A673 (cell line): ENCODE data around the gene DKK3. TPM values are rescaled to one million over a fixed set of nuclear protein-coding genes. Genes with fewer than 3 reads are reported as not detected.

ENCODE experiments used
- BruUV-seq: library from RNA; stranded (reverse); fragments of 400-500 nt; replicated peaks from 2 replicates; lab custom pipeline; 2021; lab: Mats Ljungman, UMichigan
- CTCF ChIA-PET: fragments of 300-600 bp; sonication (Branson Sonifier 250); formaldehyde crosslinking; loops from one replicate; lab custom pipeline; 2022; ENCODE audit warnings: antibody characterized with exemption; lab: Charles Lee
- POLR2A ChIA-PET: fragments of 300-600 bp; sonication (Branson Sonifier 250); formaldehyde crosslinking; loops from one replicate; lab custom pipeline; 2022; ENCODE audit warnings: antibody characterized with exemption; ENCODE audit not compliant: low non-redundant PET; lab: Charles Lee
- DNase-seq: peaks from one replicate; pipeline ENCODE4 v3.0.0-alpha.2; 2015; ENCODE audit warnings: low spot score
- H3K27ac ChIP-seq: fragments of 200-600 bp; sonication (generic); 2 replicates; pipeline ENCODE4 v1.5.1; 2016; ENCODE audit warnings: mixed run types, low read depth, mild to moderate bottlenecking, mixed read lengths, antibody characterized with exemption, low read length; ENCODE audit not compliant: poor library complexity, severe bottlenecking
- H3K27me3 ChIP-seq: fragments of 200-600 bp; sonication (generic); replicated peaks from 2 replicates; pipeline ENCODE4 v1.6.1; 2017; ENCODE audit warnings: mixed run types, low read depth, mild to moderate bottlenecking, mixed read lengths, antibody characterized with exemption, low read length; ENCODE audit not compliant: insufficient read depth, poor library complexity
- H3K36me3 ChIP-seq: fragments of 200-600 bp; sonication (generic); 2 replicates; pipeline ENCODE4 v1.6.1; 2016; ENCODE audit warnings: mixed run types, mild to moderate bottlenecking, mixed read lengths, antibody characterized with exemption, low read length; ENCODE audit not compliant: insufficient read depth, poor library complexity, severe bottlenecking
- H3K4me1 ChIP-seq: fragments of 200-600 bp; sonication (generic); 2 replicates; pipeline ENCODE4 v1.6.1; 2017; ENCODE audit warnings: mixed run types, mild to moderate bottlenecking, mixed read lengths, antibody characterized with exemption, low read length; ENCODE audit not compliant: insufficient read depth, poor library complexity, severe bottlenecking
- H3K4me3 ChIP-seq: fragments of 200-600 bp; sonication (generic); 2 replicates; pipeline ENCODE4 v1.5.1; 2016; ENCODE audit warnings: low read depth, mixed run types, mild to moderate bottlenecking, mixed read lengths, low read length; ENCODE audit not compliant: poor library complexity, severe bottlenecking
- H3K9me3 ChIP-seq: fragments of 200-600 bp; sonication (generic); 2 replicates; pipeline ENCODE4 v1.6.1; 2016; ENCODE audit warnings: mixed run types, low read depth, mild to moderate bottlenecking, mixed read lengths, antibody characterized with exemption, low read length; ENCODE audit not compliant: poor library complexity, severe bottlenecking
- EZH2 ChIP-seq: fragments of 200-600 bp; sonication (generic); IDR thresholded peaks from 2 replicates; pipeline ENCODE4 v1.6.1; 2017; ENCODE audit warnings: borderline replicate concordance, low read depth, mild to moderate bottlenecking, mixed read lengths, antibody characterized with exemption, low read length; ENCODE audit not compliant: poor library complexity, severe bottlenecking
- intact Hi-C: fragments of 100-400 bp; cut with micrococcal nuclease; formaldehyde crosslinking; loops from one replicate; pipeline ENCODE4 v1.10.0; 2022; ENCODE audit not compliant: unreplicated experiment
- total RNA-seq: library from RNA; stranded (reverse); gene quantifications from 2 replicates; pipeline ENCODE4 v1.2.3, GENCODE V29; 2021
- TF ChIP-seq, protein P1 (sequence below): fragments of 300-800, 200-600 bp; sonication (generic); conservative IDR thresholded peaks from 2 replicates; pipeline ENCODE4 v1.5.1; 2017; ENCODE audit warnings: low read depth, mild to moderate bottlenecking, antibody characterized with exemption, low read length, moderate library complexity, mixed read lengths

DKK3 gene
- total RNA-seq, 1 experiment from 2014 or later: 0.77 TPM

DNA sequence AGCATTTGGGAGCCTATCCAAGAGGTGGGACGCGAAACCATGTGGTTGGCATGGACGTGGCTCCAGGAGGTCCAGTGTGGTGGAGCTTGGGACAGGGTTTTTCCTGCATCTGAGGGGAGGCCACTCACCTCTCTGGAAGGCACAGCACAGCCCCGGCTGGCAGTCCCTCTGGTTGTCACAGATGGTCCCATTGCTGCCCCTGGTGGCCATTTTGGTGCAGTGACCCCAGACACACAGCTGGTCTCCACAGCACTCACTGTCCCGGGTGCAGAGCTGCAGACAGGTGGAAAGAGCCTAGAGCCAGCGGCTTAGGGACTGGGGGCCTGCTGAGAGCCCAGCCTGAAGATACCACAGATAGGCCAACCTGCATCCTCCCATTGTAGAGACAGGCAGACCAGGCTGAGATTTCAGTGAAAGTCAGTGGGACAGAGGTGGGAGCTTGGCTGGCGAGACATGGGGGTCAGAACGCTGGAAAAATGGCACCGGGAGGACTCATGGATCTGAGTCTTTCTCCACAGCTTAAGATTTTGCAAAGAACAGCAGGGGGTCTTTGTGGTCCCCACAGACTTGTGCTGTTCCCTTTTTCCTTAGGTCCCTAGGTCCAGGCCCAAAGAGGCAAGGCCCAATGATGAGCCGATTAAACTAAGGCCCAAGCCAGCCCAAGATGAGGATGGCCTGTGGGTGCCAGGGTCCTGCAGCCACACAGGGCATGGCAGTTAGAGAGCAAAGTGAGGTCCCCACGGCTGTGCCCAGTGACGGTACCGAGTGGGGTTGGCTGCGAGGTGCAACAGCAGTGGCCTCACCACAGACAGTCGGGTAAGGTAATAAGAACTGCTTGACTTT lies 41.4 kb downstream of the DKK3 start:
- Histone ChIP-seq H3K27ac (no peak overlapping the region), H3K36me3 (no peaks in the 10 kb centered on the region), H3K4me3 (no peak overlapping the region), H3K4me1 (peaks cover 20% of the 10 kb centered on the region), H3K27me3 (no peaks in the 10 kb centered on the region), H3K9me3 (no peaks in the 10 kb centered on the region)
- intact Hi-C loops: no loop called here
- BruUV-seq: no TSS peak
- TF ChIP-seq EZH2: no peak
- TF ChIP-seq, protein P1, sequence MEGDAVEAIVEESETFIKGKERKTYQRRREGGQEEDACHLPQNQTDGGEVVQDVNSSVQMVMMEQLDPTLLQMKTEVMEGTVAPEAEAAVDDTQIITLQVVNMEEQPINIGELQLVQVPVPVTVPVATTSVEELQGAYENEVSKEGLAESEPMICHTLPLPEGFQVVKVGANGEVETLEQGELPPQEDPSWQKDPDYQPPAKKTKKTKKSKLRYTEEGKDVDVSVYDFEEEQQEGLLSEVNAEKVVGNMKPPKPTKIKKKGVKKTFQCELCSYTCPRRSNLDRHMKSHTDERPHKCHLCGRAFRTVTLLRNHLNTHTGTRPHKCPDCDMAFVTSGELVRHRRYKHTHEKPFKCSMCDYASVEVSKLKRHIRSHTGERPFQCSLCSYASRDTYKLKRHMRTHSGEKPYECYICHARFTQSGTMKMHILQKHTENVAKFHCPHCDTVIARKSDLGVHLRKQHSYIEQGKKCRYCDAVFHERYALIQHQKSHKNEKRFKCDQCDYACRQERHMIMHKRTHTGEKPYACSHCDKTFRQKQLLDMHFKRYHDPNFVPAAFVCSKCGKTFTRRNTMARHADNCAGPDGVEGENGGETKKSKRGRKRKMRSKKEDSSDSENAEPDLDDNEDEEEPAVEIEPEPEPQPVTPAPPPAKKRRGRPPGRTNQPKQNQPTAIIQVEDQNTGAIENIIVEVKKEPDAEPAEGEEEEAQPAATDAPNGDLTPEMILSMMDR: peak; percentile 78
- POLR2A ChIA-PET: no interaction called here
- DNase-seq: peak; percentile 75
- CTCF ChIA-PET: interaction anchor here (0.6 to 1.4 kb wide), 4 partner anchors 10 to 554 kb away, joined by 3 to 5 read pairs (median 3); no protein-coding TSS in a partner anchor

DNA sequence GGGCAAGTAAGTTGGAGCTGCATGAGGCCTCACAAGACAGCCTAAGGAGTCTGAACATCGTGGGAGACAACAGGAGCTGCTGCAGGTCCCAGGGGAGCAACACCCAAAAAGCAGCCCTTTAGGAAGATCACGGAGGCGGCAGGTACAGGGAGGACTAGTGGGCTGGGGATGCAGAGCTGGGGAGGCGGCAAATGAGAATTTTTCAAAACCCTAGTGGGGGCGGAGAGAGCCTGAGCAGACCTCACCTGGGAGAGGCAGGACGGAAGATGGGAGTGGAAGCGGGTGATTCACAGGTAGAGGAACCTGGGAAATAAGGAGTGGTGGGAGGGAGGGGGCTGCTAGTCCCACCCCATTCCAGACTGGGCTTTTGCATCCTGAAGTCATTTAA lies 42.1 kb downstream of the DKK3 start:
- no peaks in the 10 kb centered on the region for H3K9me3 ChIP-seq
- H3K4me3 ChIP-seq: no peak overlapping the region
- peaks cover 20% of the 10 kb centered on the region for H3K4me1 ChIP-seq
- H3K27ac ChIP-seq: no peak overlapping the region
- intact Hi-C loops: no loop called here
- ChIA-PET POLR2A (no interaction called here), CTCF (interaction anchor here (1.4 kb wide), 1 partner anchor 11 kb away, joined by 5 read pairs; no protein-coding TSS in a partner anchor)
- no peaks in the 10 kb centered on the region for H3K27me3 ChIP-seq
- no TSS peak for BruUV-seq
- DNase-seq: no peak
- no peaks in the 10 kb centered on the region for H3K36me3 ChIP-seq
- TF ChIP-seq EZH2: no peak
- TF ChIP-seq, protein P1: no peak

DNA sequence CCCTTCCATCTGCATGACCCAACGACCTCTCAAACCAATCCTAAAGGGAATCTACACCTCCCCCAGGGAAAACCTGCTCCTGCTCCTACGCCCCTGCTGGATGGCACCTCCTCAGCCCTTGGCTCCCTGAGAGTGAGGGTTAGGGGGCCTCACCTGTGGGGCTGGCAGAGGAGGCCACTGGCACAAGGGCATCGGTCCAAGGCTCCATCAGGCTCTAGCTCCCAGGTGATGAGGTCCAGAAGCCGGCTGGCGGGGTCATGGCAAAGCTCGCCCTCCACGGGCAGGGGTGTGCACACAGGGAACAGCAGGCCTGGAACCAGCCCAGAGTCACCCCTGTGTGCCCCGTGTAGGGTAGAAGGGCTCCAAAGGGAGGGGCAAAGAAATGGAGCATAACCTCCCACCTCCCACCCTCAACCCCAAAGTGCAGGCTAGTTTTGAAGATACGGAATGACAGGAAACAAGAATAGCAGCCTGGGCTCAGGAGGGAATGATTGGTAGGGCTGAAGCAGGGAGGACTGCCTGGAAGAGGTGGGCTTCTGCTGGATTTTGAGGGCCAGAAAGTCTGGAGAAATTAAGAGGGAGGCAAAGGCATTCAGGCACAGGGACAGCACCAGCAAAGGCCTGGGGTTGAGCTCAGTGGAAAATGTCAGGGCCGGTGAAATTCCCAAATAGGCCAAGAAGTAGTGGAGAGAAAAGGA lies 42.6 kb downstream of the DKK3 start:
- H3K9me3 ChIP-seq: no peaks in the 10 kb centered on the region
- no peak for DNase-seq
- H3K36me3 ChIP-seq: no peaks in the 10 kb centered on the region
- BruUV-seq: no TSS peak
- ChIA-PET POLR2A (no interaction called here), CTCF (no interaction called here)
- H3K27ac ChIP-seq: no peak overlapping the region
- intact Hi-C loops: no loop called here
- H3K4me1 ChIP-seq: peaks cover 18% of the 10 kb centered on the region
- no peak for TF ChIP-seq EZH2
- TF ChIP-seq, protein P1: no peak
- H3K27me3 ChIP-seq: no peaks in the 10 kb centered on the region
- no peak overlapping the region for H3K4me3 ChIP-seq
